GM08714 (cell line): ENCODE results near the gene ATP2A3.

Experiments
- H3K4me3 ChIP-seq: fragments of 200-500 bp; sonication (Bioruptor generic); 2 replicates; pipeline ENCODE4 v1.5.1; 2014; ENCODE audit warnings: mild to moderate bottlenecking, low read length, inconsistent platforms
- ZNF274 ChIP-seq: IDR thresholded peaks from 2 replicates; pipeline ENCODE4 v1.6.1; 2012; ENCODE audit warnings: mild to moderate bottlenecking, low read depth, low read length

Gene ATP2A3

GRCh38 chr17:3947318-3947810, 16.9 kb downstream of the ATP2A3 start:
- no peak for TF ChIP-seq ZNF274

GRCh38 chr17:3946711-3947235, 17.5 kb downstream of the ATP2A3 start:
- TF ChIP-seq ZNF274, result no peak
- no peak overlapping the region for H3K4me3 ChIP-seq

More at GRCh38 chr17:3947318-3947810, 16.9 kb downstream of the ATP2A3 start:
- no peak overlapping the region for H3K4me3 ChIP-seq

GRCh38 chr17:3944485-3945388, 19.5 kb downstream of the ATP2A3 start:
- TF ChIP-seq ZNF274, result no peak
- no peak overlapping the region for H3K4me3 ChIP-seq

- TF ChIP-seq ZNF274, result no peak
- no peak overlapping the region for H3K4me3 ChIP-seq
Measured at GRCh38 chr17:3943240-3943891, 20.9 kb downstream of the ATP2A3 start.

GRCh38 chr17:3940965-3941698, 23.1 kb downstream of the ATP2A3 start:
- no peak for TF ChIP-seq ZNF274

GRCh38 chr17:3937359-3937758, 26.9 kb downstream of the ATP2A3 start:
- H3K4me3 ChIP-seq, result no peak overlapping the region
- TF ChIP-seq ZNF274, result no peak

More at GRCh38 chr17:3940965-3941698, 23.1 kb downstream of the ATP2A3 start:
- H3K4me3 ChIP-seq, result no peak overlapping the region

GRCh38 chr17:3935825-3936355, 28.3 kb downstream of the ATP2A3 start:
- TF ChIP-seq ZNF274, result no peak
- no peak overlapping the region for H3K4me3 ChIP-seq

- no peak overlapping the region for H3K4me3 ChIP-seq
- TF ChIP-seq ZNF274, result no peak
Measured at GRCh38 chr17:3935140-3935542, 29.1 kb downstream of the ATP2A3 start.

GRCh38 chr17:3929764-3930163, 34.5 kb downstream of the ATP2A3 start:
- no peak for TF ChIP-seq ZNF274
- no peak overlapping the region for H3K4me3 ChIP-seq

- no peak overlapping the region for H3K4me3 ChIP-seq
- no peak for TF ChIP-seq ZNF274
Measured at GRCh38 chr17:3929181-3929580, 35.1 kb downstream of the ATP2A3 start.

GRCh38 chr17:3928406-3928805, 35.8 kb downstream of the ATP2A3 start:
- TF ChIP-seq ZNF274, result no peak

GRCh38 chr17:3927628-3928340, 36.5 kb downstream of the ATP2A3 start:
- no peak for TF ChIP-seq ZNF274
- no peak overlapping the region for H3K4me3 ChIP-seq

More at GRCh38 chr17:3928406-3928805, 35.8 kb downstream of the ATP2A3 start:
- H3K4me3 ChIP-seq, result no peak overlapping the region
